ENCODE results near the gene ANKRD13C.

DNA sequence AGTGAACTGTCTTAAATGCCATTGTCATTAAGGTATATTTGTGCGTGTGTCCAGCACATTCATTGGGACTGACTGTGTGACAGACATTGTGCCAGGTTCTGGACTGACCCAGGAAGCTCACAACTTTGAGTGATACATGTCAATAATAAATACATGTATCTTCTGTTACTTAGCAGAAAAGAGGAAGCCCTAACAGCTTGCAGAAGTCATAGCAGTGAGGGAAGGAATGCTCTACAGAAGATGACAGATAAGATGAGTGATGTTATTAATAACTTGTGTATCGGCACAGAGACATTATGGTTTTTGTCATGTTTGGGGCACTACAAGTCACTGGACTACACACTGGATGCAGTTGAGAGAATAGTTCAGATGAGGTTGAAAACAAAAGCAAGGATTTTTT lies 134.5 kb downstream of the ANKRD13C start:
- TF ChIP-seq EP300 (IDR thresholded peaks at IDR 0.05) = no peak
- TF ChIP-seq, protein P1, sequence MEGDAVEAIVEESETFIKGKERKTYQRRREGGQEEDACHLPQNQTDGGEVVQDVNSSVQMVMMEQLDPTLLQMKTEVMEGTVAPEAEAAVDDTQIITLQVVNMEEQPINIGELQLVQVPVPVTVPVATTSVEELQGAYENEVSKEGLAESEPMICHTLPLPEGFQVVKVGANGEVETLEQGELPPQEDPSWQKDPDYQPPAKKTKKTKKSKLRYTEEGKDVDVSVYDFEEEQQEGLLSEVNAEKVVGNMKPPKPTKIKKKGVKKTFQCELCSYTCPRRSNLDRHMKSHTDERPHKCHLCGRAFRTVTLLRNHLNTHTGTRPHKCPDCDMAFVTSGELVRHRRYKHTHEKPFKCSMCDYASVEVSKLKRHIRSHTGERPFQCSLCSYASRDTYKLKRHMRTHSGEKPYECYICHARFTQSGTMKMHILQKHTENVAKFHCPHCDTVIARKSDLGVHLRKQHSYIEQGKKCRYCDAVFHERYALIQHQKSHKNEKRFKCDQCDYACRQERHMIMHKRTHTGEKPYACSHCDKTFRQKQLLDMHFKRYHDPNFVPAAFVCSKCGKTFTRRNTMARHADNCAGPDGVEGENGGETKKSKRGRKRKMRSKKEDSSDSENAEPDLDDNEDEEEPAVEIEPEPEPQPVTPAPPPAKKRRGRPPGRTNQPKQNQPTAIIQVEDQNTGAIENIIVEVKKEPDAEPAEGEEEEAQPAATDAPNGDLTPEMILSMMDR (IDR thresholded peaks at IDR 0.05) = no peak
